Left renal pelvis (tissue), 4 donors: ENCODE results near the gene ATXN1. TPM values are rescaled to one million over a fixed set of nuclear protein-coding genes. Genes with fewer than 3 reads are reported as not detected.

Experiments used
- DNase-seq, 4 donors: peaks; one replicate each; pipeline ENCODE4 v3.0.0-alpha.2; 2013; ENCODE audit warnings: low read depth in 4 of 4, low spot score in 3 of 4
- polyA plus RNA-seq, 4 donors: library from polyadenylated mRNA; unstranded; fragments of 120-200 nt; gene quantifications; one replicate each; pipeline ENCODE4 v1.2.1, GENCODE V29; 2013; ENCODE audit not compliant: insufficient read length in 4 of 4

ATXN1 gene
- polyA plus RNA-seq, 4 donors = 18.5 to 20.7 (median 19.3) TPM

- no peak for DNase-seq
Measured at GRCh38 chr6:16783952-16784565, 22.8 kb upstream of the ATXN1 start.

GRCh38 chr6:16783509-16783908 lies 22.2 kb upstream of the ATXN1 start:
- no peak for DNase-seq

GRCh38 chr6:16782278-16782677 lies 21.0 kb upstream of the ATXN1 start:
- no peak for DNase-seq

- no peak for DNase-seq
Measured at GRCh38 chr6:16781348-16782169, 20.3 kb upstream of the ATXN1 start.

- no peak for DNase-seq
Measured at GRCh38 chr6:16778521-16778920, 17.3 kb upstream of the ATXN1 start.

GRCh38 chr6:16777794-16778193 lies 16.5 kb upstream of the ATXN1 start:
- DNase-seq = no peak

- DNase-seq = no peak
Measured at GRCh38 chr6:16776394-16777017, 15.2 kb upstream of the ATXN1 start.

- no peak for DNase-seq
Measured at GRCh38 chr6:16774437-16774836, 13.2 kb upstream of the ATXN1 start.

GRCh38 chr6:16773362-16773761 lies 12.1 kb upstream of the ATXN1 start:
- no peak for DNase-seq

- no peak for DNase-seq
Measured at GRCh38 chr6:16770701-16771569, 9.7 kb upstream of the ATXN1 start.

GRCh38 chr6:16769986-16770376 lies 8.7 kb upstream of the ATXN1 start:
- DNase-seq = no peak

GRCh38 chr6:16769131-16769985 lies 8.1 kb upstream of the ATXN1 start:
- no peak for DNase-seq

- no peak for DNase-seq
Measured at GRCh38 chr6:16768477-16768830, 7.2 kb upstream of the ATXN1 start.

- DNase-seq = no peak
Measured at GRCh38 chr6:16767765-16768476, 6.7 kb upstream of the ATXN1 start.

GRCh38 chr6:16766836-16767745 lies 5.8 kb upstream of the ATXN1 start:
- DNase-seq = no peak

GRCh38 chr6:16766043-16766536 lies 4.8 kb upstream of the ATXN1 start:
- no peak for DNase-seq

- no peak for DNase-seq
Measured at GRCh38 chr6:16765235-16765634, 4.0 kb upstream of the ATXN1 start.
